K562 (cell line): ENCODE results near the gene PPP1R13B.

ENCODE experiments used
- E2F5 ChIP-seq: sonication (generic); formaldehyde crosslinking; IDR thresholded peaks from 2 replicates; pipeline ENCODE4 v1.8.0; 2022; ENCODE audit warnings: mild to moderate bottlenecking, missing genetic modification reagents
- HDAC1 ChIP-seq, 2 experiments: fragments of 450-650 bp; IDR thresholded peaks; 2 replicates each; pipeline ENCODE4 v1.6.1; 2016 to 2017; ENCODE audit warnings: inconsistent platforms in 1 of 2, mild to moderate bottlenecking in 1 of 2, moderate library complexity in 1 of 2
- HDAC2 ChIP-seq: fragments of 450-650 bp; IDR thresholded peaks from 2 replicates; pipeline ENCODE4 v1.6.1; 2016; ENCODE audit warnings: mild to moderate bottlenecking
- MAX ChIP-seq: sonication (generic); formaldehyde crosslinking; IDR thresholded peaks from 2 replicates; pipeline ENCODE4 v1.9.0; 2022; ENCODE audit warnings: mild to moderate bottlenecking, missing genetic modification reagents
- MXI1 ChIP-seq: IDR thresholded peaks from 2 replicates; pipeline ENCODE4 v1.6.1; 2011; ENCODE audit warnings: low read depth, mild to moderate bottlenecking, improper control_type of control experiment, low read length
- NFATC3 ChIP-seq: fragments of 450-650 bp; IDR thresholded peaks from 2 replicates; pipeline ENCODE4 v1.6.1; 2017; ENCODE audit warnings: mild to moderate bottlenecking
- POLR2A ChIP-seq: fragments of 450-650 bp; conservative IDR thresholded peaks from 2 replicates; pipeline ENCODE4 v1.6.1; 2016
- PRPF4 ChIP-seq: fragments of 200-400 bp; formaldehyde crosslinking; IDR thresholded peaks from one replicate; pipeline ENCODE4 v1.6.1; 2017; ENCODE audit warnings: low read length, low read depth, mild to moderate bottlenecking; ENCODE audit not compliant: insufficient read depth, poor library complexity, severe bottlenecking
- RBFOX2 ChIP-seq: fragments of 200-400 bp; formaldehyde crosslinking; IDR thresholded peaks from 2 replicates; pipeline ENCODE4 v1.6.1; 2017; ENCODE audit warnings: low read depth, mild to moderate bottlenecking, low read length, moderate library complexity
- SMARCC2 ChIP-seq: fragments of 450-650 bp; IDR thresholded peaks from 2 replicates; pipeline ENCODE4 v1.6.1; 2017; ENCODE audit warnings: antibody characterized with exemption, moderate library complexity, mild to moderate bottlenecking, low read depth
- USF2 ChIP-seq: sonication (generic); formaldehyde crosslinking; IDR thresholded peaks from 2 replicates; pipeline ENCODE4 v1.5.0; 2020; ENCODE audit warnings: missing genetic modification reagents

GRCh38 chr14:103705118-103705503 lies 142.3 kb downstream of the PPP1R13B start:
- TF ChIP-seq HDAC2 = no peak
- TF ChIP-seq MAX (CRISPR knock-in tag) = no peak
- no peak for TF ChIP-seq POLR2A
- no peak for TF ChIP-seq MXI1
- TF ChIP-seq USF2 (CRISPR knock-in tag) = no peak
- TF ChIP-seq SMARCC2 = no peak
- no peak for TF ChIP-seq HDAC1 (IDR thresholded peaks at IDR 0.05)
- no peak for TF ChIP-seq E2F5 (CRISPR knock-in tag)
- no peak for TF ChIP-seq RBFOX2
- no peak for TF ChIP-seq PRPF4
- TF ChIP-seq NFATC3 = no peak
